HEK293 (cell line): ENCODE results near the gene DOCK9.

Source experiments
- CTCF ChIA-PET: fragments of 350-600 bp; formaldehyde crosslinking; extraction: SDS; loops from one replicate; lab custom pipeline; 2021; ENCODE audit warnings: antibody characterized with exemption; lab: Yijun Ruan, JAX
- POLR2A ChIA-PET: fragments of 300-600 bp; formaldehyde crosslinking; extraction: SDS; loops from one replicate; lab custom pipeline; 2020; ENCODE audit warnings: antibody characterized with exemption, inconsistent platforms; lab: Yijun Ruan, JAX
- H3K27ac ChIP-seq: fragments of 200-500 bp; sonication (Bioruptor generic); 2 replicates; pipeline ENCODE4 v1.5.1; 2014; ENCODE audit warnings: low read depth, low read length, control low read depth, inconsistent platforms; ENCODE audit errors: extremely low read depth
- H3K36me3 ChIP-seq, 2 experiments: fragments of 200-500 bp in 1 of 2; sonication (Bioruptor generic) in 1 of 2; 1 replicate in 1 of 2; 2 replicates in 1 of 2; pipeline ENCODE4 v1.5.1; 2014 to 2017; ENCODE audit warnings: inconsistent platforms in 2 of 2, low read length in 2 of 2; ENCODE audit not compliant: control insufficient read depth in 2 of 2, insufficient read depth in 1 of 2
- H3K4me1 ChIP-seq: fragments of 200-500 bp; sonication (Bioruptor generic); 2 replicates; pipeline ENCODE4 v1.5.1; 2014; ENCODE audit warnings: mild to moderate bottlenecking, low read length, inconsistent platforms; ENCODE audit not compliant: control insufficient read depth, insufficient read depth
- H3K4me3 ChIP-seq: 2 replicates; pipeline ENCODE4 v1.5.1; 2011; ENCODE audit warnings: low read depth, mild to moderate bottlenecking, control low read depth, low read length, moderate library complexity
- H3K9me3 ChIP-seq: fragments of 200-500 bp; sonication (Bioruptor generic); 2 replicates; pipeline ENCODE4 v1.5.1; 2014; ENCODE audit warnings: low read depth, low read length, inconsistent platforms; ENCODE audit not compliant: control insufficient read depth, insufficient read depth
- IKZF3 ChIP-seq: fragments of 450-650 bp; IDR thresholded peaks from 2 replicates; pipeline ENCODE4 v1.5.0; 2018; ENCODE audit warnings: missing biosample characterization, mild to moderate bottlenecking, missing genetic modification characterization, moderate library complexity
- KLF9 ChIP-seq: fragments of 450-650 bp; formaldehyde crosslinking; IDR thresholded peaks from 2 replicates; pipeline ENCODE4 v1.5.1; 2016; ENCODE audit warnings: missing biosample characterization, missing genetic modification characterization, low read depth
- TCF7L2 ChIP-seq: IDR thresholded peaks from 2 replicates; pipeline ENCODE4 v1.6.1; 2011; ENCODE audit warnings: low read depth, mild to moderate bottlenecking, inconsistent platforms, low read length, moderate library complexity, borderline replicate concordance
- ZBTB17 ChIP-seq: fragments of 450-650 bp; formaldehyde crosslinking; IDR thresholded peaks from 2 replicates; pipeline ENCODE4 v1.5.1; 2016; ENCODE audit warnings: missing biosample characterization, missing genetic modification characterization
- ZNF292 ChIP-seq: fragments of 450-650 bp; formaldehyde crosslinking; IDR thresholded peaks from 2 replicates; pipeline ENCODE4 v1.5.1; 2016; ENCODE audit warnings: low read depth, missing biosample characterization, missing genetic modification characterization, borderline replicate concordance
- ZNF426 ChIP-seq: fragments of 450-650 bp; formaldehyde crosslinking; IDR thresholded peaks from 2 replicates; pipeline ENCODE4 v1.5.1; 2017; ENCODE audit warnings: missing biosample characterization, missing genetic modification characterization, mild to moderate bottlenecking, inconsistent platforms, moderate library complexity
- ZNF514 ChIP-seq: fragments of 450-650 bp; formaldehyde crosslinking; IDR thresholded peaks from 2 replicates; pipeline ENCODE4 v1.5.1; 2016; ENCODE audit warnings: missing biosample characterization, missing genetic modification characterization
- ZNF610 ChIP-seq: fragments of 450-650 bp; formaldehyde crosslinking; IDR thresholded peaks from 2 replicates; pipeline ENCODE4 v1.5.1; 2016; ENCODE audit warnings: missing biosample characterization, missing genetic modification characterization, borderline replicate concordance
- ZNF623 ChIP-seq: fragments of 450-650 bp; formaldehyde crosslinking; IDR thresholded peaks from 2 replicates; pipeline ENCODE4 v1.5.1; 2016; ENCODE audit warnings: missing biosample characterization, missing genetic modification characterization
- ZNF664 ChIP-seq: fragments of 450-650 bp; formaldehyde crosslinking; IDR thresholded peaks from 2 replicates; pipeline ENCODE4 v1.5.1; 2016; ENCODE audit warnings: missing biosample characterization, missing genetic modification characterization
- ZNF785 ChIP-seq: fragments of 450-650 bp; formaldehyde crosslinking; IDR thresholded peaks from 2 replicates; pipeline ENCODE4 v1.5.1; 2016; ENCODE audit warnings: missing biosample characterization, missing genetic modification characterization
- ZNF837 ChIP-seq: fragments of 450-650 bp; formaldehyde crosslinking; IDR thresholded peaks from 2 replicates; pipeline ENCODE4 v1.5.1; 2016; ENCODE audit warnings: missing biosample characterization, missing genetic modification characterization
- TF ChIP-seq, protein P1 (sequence below): fragments of 450-650 bp; formaldehyde crosslinking; IDR thresholded peaks from 2 replicates; pipeline ENCODE4 v1.5.1; 2017; ENCODE audit warnings: missing biosample characterization, missing genetic modification characterization
- TF ChIP-seq, protein P2 (sequence below): fragments of 450-650 bp; formaldehyde crosslinking; IDR thresholded peaks from 2 replicates; pipeline ENCODE4 v1.5.1; 2016; ENCODE audit warnings: missing biosample characterization, missing genetic modification characterization
- TF ChIP-seq, protein P3 (sequence below): fragments of 450-650 bp; formaldehyde crosslinking; conservative IDR thresholded peaks from 2 replicates; pipeline ENCODE4 v1.5.1; 2016; ENCODE audit warnings: low read depth, missing biosample characterization, missing genetic modification characterization
- TF ChIP-seq, protein P4 (sequence below): fragments of 450-650 bp; IDR thresholded peaks from 2 replicates; pipeline ENCODE4 v1.5.1; 2018; ENCODE audit warnings: missing biosample characterization, missing genetic modification characterization
- TF ChIP-seq, protein P5 (sequence below): sonication (generic); formaldehyde crosslinking; IDR thresholded peaks from 2 replicates; pipeline ENCODE4 v1.8.1; 2022; ENCODE audit warnings: mild to moderate bottlenecking, moderate library complexity, missing genetic modification reagents

Gene DOCK9

GRCh38 chr13:98875146-98875729 is 102.6 kb downstream of the DOCK9 start:
- H3K9me3 ChIP-seq = no peaks in the 10 kb centered on the region
- H3K27ac ChIP-seq = no peak overlapping the region
- no peak overlapping the region for H3K4me3 ChIP-seq
- ChIA-PET POLR2A (no interaction called here), CTCF (no interaction called here)
- TF ChIP-seq ZNF785 = no peak
- no peak for TF ChIP-seq ZNF426 (tag by site-specific recombination)
- no peak for TF ChIP-seq ZNF664
- TF ChIP-seq KLF9 (tag by site-specific recombination) = no peak
- no peak for TF ChIP-seq TCF7L2
- no peak for TF ChIP-seq ZNF837 (tag by site-specific recombination)
- peaks cover 0 to 15% of the 10 kb centered on the region in 2 experiments; a peak in 1 of 3 replicates for H3K36me3 ChIP-seq
- no peaks in the 10 kb centered on the region for H3K4me1 ChIP-seq

GRCh38 chr13:98874029-98874397 is 103.9 kb downstream of the DOCK9 start:
- H3K9me3 ChIP-seq = no peaks in the 10 kb centered on the region
- TF ChIP-seq, protein P1, sequence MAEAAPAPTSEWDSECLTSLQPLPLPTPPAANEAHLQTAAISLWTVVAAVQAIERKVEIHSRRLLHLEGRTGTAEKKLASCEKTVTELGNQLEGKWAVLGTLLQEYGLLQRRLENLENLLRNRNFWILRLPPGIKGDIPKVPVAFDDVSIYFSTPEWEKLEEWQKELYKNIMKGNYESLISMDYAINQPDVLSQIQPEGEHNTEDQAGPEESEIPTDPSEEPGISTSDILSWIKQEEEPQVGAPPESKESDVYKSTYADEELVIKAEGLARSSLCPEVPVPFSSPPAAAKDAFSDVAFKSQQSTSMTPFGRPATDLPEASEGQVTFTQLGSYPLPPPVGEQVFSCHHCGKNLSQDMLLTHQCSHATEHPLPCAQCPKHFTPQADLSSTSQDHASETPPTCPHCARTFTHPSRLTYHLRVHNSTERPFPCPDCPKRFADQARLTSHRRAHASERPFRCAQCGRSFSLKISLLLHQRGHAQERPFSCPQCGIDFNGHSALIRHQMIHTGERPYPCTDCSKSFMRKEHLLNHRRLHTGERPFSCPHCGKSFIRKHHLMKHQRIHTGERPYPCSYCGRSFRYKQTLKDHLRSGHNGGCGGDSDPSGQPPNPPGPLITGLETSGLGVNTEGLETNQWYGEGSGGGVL (tag by site-specific recombination) = no peak
- TF ChIP-seq ZNF623 (tag by site-specific recombination) (no peak), ZNF610 (tag by site-specific recombination) (no peak)
- TF ChIP-seq, all 188 proteins: peak for 0
- ChIA-PET CTCF (no interaction called here), POLR2A (interaction anchor here (0.5 kb wide), 1 partner anchor 58 kb away, joined by 3 read pairs; no protein-coding TSS in a partner anchor)
- Histone ChIP-seq H3K36me3 (peaks cover 0 to 3% of the 10 kb centered on the region in 2 experiments; a peak in 1 of 3 replicates), H3K27ac (no peak overlapping the region), H3K4me1 (no peaks in the 10 kb centered on the region), H3K4me3 (no peak overlapping the region)

GRCh38 chr13:98873377-98874028 is 104.4 kb downstream of the DOCK9 start:
- no peaks in the 10 kb centered on the region for H3K9me3 ChIP-seq
- ChIA-PET CTCF (no interaction called here), POLR2A (interaction anchor here (0.5 kb wide), 1 partner anchor 57 kb away, joined by 3 read pairs; no protein-coding TSS in a partner anchor)
- H3K36me3 ChIP-seq = peaks cover 0 to 3% of the 10 kb centered on the region in 2 experiments; a peak in 1 of 3 replicates
- TF ChIP-seq, protein P2, sequence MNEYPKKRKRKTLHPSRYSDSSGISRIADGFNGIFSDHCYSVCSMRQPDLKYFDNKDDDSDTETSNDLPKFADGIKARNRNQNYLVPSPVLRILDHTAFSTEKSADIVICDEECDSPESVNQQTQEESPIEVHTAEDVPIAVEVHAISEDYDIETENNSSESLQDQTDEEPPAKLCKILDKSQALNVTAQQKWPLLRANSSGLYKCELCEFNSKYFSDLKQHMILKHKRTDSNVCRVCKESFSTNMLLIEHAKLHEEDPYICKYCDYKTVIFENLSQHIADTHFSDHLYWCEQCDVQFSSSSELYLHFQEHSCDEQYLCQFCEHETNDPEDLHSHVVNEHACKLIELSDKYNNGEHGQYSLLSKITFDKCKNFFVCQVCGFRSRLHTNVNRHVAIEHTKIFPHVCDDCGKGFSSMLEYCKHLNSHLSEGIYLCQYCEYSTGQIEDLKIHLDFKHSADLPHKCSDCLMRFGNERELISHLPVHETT (tag by site-specific recombination) = no peak
- TF ChIP-seq, protein P3, sequence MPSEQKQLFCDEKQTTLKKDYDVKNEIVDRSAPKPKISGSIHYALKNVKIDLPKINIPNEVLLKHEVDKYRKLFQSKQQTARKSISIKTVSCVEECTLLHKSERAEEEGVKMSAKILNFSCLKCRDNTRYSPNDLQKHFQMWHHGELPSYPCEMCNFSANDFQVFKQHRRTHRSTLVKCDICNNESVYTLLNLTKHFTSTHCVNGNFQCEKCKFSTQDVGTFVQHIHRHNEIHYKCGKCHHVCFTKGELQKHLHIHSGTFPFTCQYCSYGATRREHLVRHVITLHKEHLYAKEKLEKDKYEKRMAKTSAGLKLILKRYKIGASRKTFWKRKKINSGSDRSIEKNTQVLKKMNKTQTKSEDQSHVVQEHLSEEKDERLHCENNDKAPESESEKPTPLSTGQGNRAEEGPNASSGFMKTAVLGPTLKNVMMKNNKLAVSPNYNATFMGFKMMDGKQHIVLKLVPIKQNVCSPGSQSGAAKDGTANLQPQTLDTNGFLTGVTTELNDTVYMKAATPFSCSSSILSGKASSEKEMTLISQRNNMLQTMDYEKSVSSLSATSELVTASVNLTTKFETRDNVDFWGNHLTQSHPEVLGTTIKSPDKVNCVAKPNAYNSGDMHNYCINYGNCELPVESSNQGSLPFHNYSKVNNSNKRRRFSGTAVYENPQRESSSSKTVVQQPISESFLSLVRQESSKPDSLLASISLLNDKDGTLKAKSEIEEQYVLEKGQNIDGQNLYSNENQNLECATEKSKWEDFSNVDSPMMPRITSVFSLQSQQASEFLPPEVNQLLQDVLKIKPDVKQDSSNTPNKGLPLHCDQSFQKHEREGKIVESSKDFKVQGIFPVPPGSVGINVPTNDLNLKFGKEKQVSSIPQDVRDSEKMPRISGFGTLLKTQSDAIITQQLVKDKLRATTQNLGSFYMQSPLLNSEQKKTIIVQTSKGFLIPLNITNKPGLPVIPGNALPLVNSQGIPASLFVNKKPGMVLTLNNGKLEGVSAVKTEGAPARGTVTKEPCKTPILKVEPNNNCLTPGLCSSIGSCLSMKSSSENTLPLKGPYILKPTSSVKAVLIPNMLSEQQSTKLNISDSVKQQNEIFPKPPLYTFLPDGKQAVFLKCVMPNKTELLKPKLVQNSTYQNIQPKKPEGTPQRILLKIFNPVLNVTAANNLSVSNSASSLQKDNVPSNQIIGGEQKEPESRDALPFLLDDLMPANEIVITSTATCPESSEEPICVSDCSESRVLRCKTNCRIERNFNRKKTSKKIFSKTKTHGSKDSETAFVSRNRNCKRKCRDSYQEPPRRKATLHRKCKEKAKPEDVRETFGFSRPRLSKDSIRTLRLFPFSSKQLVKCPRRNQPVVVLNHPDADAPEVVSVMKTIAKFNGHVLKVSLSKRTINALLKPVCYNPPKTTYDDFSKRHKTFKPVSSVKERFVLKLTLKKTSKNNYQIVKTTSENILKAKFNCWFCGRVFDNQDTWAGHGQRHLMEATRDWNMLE (tag by site-specific recombination) = no peak
- TF ChIP-seq, protein P4, sequence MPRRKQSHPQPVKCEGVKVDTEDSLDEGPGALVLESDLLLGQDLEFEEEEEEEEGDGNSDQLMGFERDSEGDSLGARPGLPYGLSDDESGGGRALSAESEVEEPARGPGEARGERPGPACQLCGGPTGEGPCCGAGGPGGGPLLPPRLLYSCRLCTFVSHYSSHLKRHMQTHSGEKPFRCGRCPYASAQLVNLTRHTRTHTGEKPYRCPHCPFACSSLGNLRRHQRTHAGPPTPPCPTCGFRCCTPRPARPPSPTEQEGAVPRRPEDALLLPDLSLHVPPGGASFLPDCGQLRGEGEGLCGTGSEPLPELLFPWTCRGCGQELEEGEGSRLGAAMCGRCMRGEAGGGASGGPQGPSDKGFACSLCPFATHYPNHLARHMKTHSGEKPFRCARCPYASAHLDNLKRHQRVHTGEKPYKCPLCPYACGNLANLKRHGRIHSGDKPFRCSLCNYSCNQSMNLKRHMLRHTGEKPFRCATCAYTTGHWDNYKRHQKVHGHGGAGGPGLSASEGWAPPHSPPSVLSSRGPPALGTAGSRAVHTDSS (tag by site-specific recombination) = no peak
- TF ChIP-seq ZNF514 (tag by site-specific recombination) (no peak), ZBTB17 (no peak), ZNF292 (tag by site-specific recombination) (no peak), IKZF3 (tag by site-specific recombination) (no peak)
- TF ChIP-seq, protein P5, sequence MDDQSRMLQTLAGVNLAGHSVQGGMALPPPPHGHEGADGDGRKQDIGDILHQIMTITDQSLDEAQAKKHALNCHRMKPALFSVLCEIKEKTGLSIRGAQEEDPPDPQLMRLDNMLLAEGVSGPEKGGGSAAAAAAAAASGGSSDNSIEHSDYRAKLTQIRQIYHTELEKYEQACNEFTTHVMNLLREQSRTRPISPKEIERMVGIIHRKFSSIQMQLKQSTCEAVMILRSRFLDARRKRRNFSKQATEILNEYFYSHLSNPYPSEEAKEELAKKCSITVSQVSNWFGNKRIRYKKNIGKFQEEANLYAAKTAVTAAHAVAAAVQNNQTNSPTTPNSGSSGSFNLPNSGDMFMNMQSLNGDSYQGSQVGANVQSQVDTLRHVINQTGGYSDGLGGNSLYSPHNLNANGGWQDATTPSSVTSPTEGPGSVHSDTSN (CRISPR knock-in tag) = no peak
- H3K27ac ChIP-seq = no peak overlapping the region
- H3K4me3 ChIP-seq = no peak overlapping the region
- H3K4me1 ChIP-seq = no peaks in the 10 kb centered on the region
